Measurements from ENCODE around the gene CPA4. TPM values are rescaled to one million over a fixed set of nuclear protein-coding genes. Genes with fewer than 3 reads are reported as not detected.

CPA4 gene
- total RNA-seq, 1 donor: 28.2 TPM

GRCh38 chr7:130369831-130370550 lies 77.0 kb downstream of the CPA4 start:
- no peaks in the 10 kb centered on the region for H4K20me1 ChIP-seq (ENCODE audit: insufficient read depth, low read length)
- no peaks in the 10 kb centered on the region for H3K36me3 ChIP-seq (ENCODE audit: insufficient read depth, low read length)
- no peak overlapping the region for H3K4me3 ChIP-seq (ENCODE audit: insufficient read depth, low read length)
- H3K27me3 ChIP-seq (ENCODE audit: insufficient read depth, low read length): no peaks in the 10 kb centered on the region
- H3K4me2 ChIP-seq (ENCODE audit: insufficient read depth, low read length): peak overlapping the region; percentile 64
- H2AFZ ChIP-seq (ENCODE audit: low read length): peak overlapping the region; percentile 39
- peak overlapping the region; percentile 80 for H3K27ac ChIP-seq (ENCODE audit: low read depth, low read length)
- no peaks in the 10 kb centered on the region for H3K9me3 ChIP-seq (ENCODE audit: low read depth, low read length)
- TF ChIP-seq, protein P1, sequence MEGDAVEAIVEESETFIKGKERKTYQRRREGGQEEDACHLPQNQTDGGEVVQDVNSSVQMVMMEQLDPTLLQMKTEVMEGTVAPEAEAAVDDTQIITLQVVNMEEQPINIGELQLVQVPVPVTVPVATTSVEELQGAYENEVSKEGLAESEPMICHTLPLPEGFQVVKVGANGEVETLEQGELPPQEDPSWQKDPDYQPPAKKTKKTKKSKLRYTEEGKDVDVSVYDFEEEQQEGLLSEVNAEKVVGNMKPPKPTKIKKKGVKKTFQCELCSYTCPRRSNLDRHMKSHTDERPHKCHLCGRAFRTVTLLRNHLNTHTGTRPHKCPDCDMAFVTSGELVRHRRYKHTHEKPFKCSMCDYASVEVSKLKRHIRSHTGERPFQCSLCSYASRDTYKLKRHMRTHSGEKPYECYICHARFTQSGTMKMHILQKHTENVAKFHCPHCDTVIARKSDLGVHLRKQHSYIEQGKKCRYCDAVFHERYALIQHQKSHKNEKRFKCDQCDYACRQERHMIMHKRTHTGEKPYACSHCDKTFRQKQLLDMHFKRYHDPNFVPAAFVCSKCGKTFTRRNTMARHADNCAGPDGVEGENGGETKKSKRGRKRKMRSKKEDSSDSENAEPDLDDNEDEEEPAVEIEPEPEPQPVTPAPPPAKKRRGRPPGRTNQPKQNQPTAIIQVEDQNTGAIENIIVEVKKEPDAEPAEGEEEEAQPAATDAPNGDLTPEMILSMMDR (IDR thresholded peaks at IDR 0.05; ENCODE audit: extremely low read depth, low read depth, low read length): no peak
- no peaks in the 10 kb centered on the region for H3K79me2 ChIP-seq (ENCODE audit: insufficient read depth, low read length)
- DNase-seq (ENCODE audit: insufficient read length, low spot score, missing footprints): peak; percentile 22
- peaks cover 70% of the 10 kb centered on the region for H3K4me1 ChIP-seq (ENCODE audit: insufficient read depth, low read length)

DNA sequence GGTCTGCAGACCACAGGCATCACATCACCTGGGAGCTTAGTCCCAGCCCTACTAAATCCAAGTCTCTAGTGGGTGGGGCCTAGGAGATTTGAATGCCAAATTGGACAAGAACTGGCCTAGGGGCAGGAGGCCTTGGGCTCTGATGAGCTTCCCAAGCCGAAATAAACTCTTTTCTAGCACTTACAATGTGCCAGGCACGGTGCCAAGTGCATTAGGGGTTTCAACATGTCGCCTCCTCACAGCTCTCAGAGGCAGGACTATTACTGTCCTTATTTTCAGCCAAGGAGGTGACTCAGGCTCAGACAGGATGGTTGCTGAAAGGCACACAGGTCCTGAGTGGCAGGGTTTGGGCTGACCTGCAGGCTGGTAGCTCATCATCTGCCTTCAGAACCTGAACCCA lies 78.1 kb downstream of the CPA4 start:
- Histone ChIP-seq H3K4me2 (ENCODE audit: insufficient read depth, low read length) (no peak overlapping the region), H3K9me3 (ENCODE audit: low read depth, low read length) (no peaks in the 10 kb centered on the region), H3K36me3 (ENCODE audit: insufficient read depth, low read length) (no peaks in the 10 kb centered on the region), H4K20me1 (ENCODE audit: insufficient read depth, low read length) (no peaks in the 10 kb centered on the region), H3K4me3 (ENCODE audit: insufficient read depth, low read length) (no peak overlapping the region), H2AFZ (ENCODE audit: low read length) (peak overlapping the region; percentile 5), H3K27me3 (ENCODE audit: insufficient read depth, low read length) (no peaks in the 10 kb centered on the region), H3K27ac (ENCODE audit: low read depth, low read length) (no peak overlapping the region), H3K4me1 (ENCODE audit: insufficient read depth, low read length) (peaks cover 62% of the 10 kb centered on the region), H3K79me2 (ENCODE audit: insufficient read depth, low read length) (no peaks in the 10 kb centered on the region)
- peak; percentile 46 for DNase-seq (ENCODE audit: insufficient read length, low spot score, missing footprints)
- TF ChIP-seq, protein P1 (IDR thresholded peaks at IDR 0.05; ENCODE audit: extremely low read depth, low read depth, low read length): no peak

DNA sequence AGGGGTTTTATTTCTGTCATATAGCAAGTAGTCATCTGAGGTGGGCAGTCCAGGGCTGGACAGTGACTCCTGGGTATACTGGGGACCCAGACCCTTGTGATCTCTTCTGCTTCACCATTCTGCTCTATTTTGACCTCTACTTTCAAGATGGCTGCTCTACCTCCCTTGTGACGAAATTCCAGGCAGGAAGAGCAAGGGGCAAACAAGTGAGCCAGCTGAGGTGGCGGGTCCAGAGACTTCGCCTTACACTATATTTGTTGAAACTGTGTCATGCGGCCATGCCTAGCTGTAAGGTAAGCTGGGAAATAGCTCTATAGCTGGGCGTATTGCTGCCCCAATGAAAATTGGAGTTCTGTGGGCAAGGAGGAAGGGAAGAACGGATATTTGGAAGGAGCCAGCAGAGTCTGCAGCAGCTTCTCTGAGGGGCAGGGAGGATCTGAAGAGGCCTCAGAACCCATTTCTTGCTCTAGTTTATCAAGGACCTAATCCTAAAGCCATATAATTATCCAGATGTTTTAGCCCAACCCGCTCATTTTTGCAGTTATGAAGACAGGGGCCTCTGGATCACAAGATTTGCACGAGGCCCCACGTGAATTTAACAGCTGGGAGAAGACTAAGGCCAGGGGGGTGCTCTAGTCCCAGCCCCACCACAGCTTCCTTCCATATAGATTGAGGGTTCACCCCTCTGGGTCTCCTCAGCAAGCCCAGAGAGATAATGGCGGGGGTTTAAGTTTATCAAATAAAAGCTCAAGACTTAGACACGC lies 79.6 kb downstream of the CPA4 start:
- Histone ChIP-seq H3K4me2 (ENCODE audit: insufficient read depth, low read length) (peak overlapping the region; percentile 61), H4K20me1 (ENCODE audit: insufficient read depth, low read length) (no peaks in the 10 kb centered on the region), H3K27me3 (ENCODE audit: insufficient read depth, low read length) (no peaks in the 10 kb centered on the region), H3K4me1 (ENCODE audit: insufficient read depth, low read length) (peaks cover 51% of the 10 kb centered on the region), H3K27ac (ENCODE audit: low read depth, low read length) (peak overlapping the region; percentile 99), H3K36me3 (ENCODE audit: insufficient read depth, low read length) (no peaks in the 10 kb centered on the region), H3K9me3 (ENCODE audit: low read depth, low read length) (no peaks in the 10 kb centered on the region), H2AFZ (ENCODE audit: low read length) (peak overlapping the region; percentile 54), H3K4me3 (ENCODE audit: insufficient read depth, low read length) (no peak overlapping the region), H3K79me2 (ENCODE audit: insufficient read depth, low read length) (no peaks in the 10 kb centered on the region)
- no peak for DNase-seq (ENCODE audit: insufficient read length, low spot score, missing footprints)
- TF ChIP-seq, protein P1 (IDR thresholded peaks at IDR 0.05; ENCODE audit: extremely low read depth, low read depth, low read length): no peak

Other genes with a start within 250 kb of the CPA4 start
- 9.7 and 11.6 TPM in 2 replicates for gene ZC3HC1, start 241.8 kb upstream of the CPA4 start, total RNA-seq
- gene KLHDC10, start 222.6 kb upstream of the CPA4 start, total RNA-seq: 31.8 and 32.6 TPM in 2 replicates
- gene TMEM209, start 87.8 kb upstream of the CPA4 start, total RNA-seq: 19.9 and 20.0 TPM in 2 replicates
- gene SSMEM1, start 85.3 kb upstream of the CPA4 start, total RNA-seq: not detected in 2 replicates
- gene CPA2, start 26.3 kb upstream of the CPA4 start, total RNA-seq: not detected in 2 replicates
- gene CPA5, start 51.7 kb downstream of the CPA4 start, total RNA-seq: not detected in 2 replicates
- 1.1 TPM in 1 of 2 replicates, not detected in the other for gene CPA1, start 87.3 kb downstream of the CPA4 start, total RNA-seq
- 9.1 and 9.8 TPM in 2 replicates for gene CEP41, start 147.9 kb downstream of the CPA4 start, total RNA-seq
- 330 and 347 TPM in 2 replicates for gene MEST, start 198.9 kb downstream of the CPA4 start, total RNA-seq